SKM-1 (cell line): ENCODE data around the gene PHAF1.
A peak's percentile ranks its signal among the peaks of the same experiment; 100 is the strongest.

Experiments used
- DNase-seq: peaks from one replicate; lab custom pipeline; 2025; ENCODE audit not compliant: unreplicated experiment; lab: John Stamatoyannopoulos, UW

PHAF1 gene

DNA sequence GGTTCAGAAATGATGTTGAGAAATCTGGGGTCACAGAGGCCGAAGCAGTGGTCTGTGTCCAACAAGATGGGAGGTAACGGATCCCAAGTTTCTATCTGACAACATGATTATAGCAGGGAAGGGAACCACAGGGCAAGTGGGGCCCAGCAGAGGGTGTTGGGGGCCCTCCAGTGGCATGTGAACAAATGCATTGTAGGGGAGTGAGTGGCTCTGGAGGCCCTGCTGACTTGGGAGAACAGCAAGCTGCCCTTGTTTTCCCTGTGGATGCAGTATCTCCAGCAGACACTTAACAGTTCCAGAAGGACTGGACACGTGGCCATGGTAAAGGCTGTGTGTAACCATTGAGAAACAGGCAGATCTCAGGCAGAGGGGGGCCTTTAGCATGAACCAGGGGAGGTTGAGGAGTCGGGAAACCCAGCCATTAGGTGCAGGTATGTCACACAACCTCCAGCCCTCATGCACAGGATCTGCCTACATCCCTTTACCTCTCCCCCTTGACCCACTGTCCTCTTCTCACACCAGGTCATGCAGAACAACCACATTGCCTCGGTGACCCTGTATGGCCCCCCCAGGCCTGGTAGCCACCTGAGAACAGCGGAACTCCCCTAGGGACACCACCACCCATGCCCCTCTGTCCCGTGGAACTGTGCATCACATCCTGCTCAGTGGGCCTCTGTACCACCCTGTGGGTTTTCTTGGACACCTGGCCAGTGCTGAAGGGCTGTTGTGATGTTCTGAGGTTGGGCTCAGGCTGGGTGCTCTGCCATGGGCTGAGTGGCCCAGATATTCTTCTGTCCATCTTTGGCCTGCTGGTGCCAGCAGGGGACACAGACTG is 37.0 kb downstream of the PHAF1 start:
- no peak for DNase-seq

DNA sequence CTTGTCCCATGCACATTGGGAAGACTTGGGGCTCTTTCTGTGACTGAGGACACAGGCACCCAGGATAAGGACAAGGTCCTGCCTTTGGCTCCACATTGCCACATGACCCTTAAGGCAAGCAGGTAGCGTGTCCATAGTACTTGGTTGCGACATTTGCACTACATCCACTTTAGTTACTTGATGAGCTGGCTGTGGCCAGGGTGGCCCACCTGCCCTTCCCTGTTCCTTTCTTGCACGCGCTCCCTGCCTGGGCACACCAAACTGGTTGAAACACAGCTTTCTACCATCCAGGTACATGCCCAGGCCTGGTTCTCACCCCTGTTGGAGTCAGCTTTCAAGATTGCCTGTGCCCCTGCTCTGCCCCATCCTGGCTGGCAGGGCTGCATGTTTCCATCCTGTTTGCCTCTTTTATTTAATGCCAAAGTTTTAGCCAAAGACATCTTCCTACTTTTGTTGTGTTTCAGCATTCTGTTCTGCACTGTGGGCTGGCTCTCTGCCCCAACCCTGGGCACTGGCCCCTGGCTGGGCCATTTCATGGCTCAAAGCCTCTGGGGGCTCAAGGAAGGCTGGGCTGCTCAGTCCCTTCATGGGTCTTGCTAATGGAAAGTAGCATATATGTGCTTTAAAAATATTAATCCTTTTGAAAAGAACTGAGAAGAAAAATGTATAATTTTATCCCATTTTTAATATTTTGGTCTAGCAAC is 37.8 kb downstream of the PHAF1 start:
- DNase-seq, result no peak

DNA sequence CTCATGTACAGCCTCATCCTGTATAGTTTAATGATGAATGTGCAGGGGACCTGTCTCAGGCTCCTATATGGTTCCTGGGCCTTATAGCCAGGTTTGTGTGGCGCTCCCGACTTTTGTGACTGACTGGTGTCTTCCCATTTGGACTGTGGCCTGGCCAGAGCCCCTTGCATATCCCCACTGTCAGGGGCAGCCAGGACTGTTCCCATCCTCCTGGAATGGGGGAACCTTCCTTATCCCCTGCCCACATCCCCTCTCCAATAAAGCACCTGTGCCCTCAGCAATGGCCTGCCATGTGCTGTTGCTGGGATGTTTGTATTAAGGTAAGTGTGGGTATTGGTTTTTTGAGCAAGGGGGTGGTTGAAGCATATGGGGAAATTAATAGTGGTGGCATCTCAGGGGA is 38.5 kb downstream of the PHAF1 start:
- no peak for DNase-seq

DNA sequence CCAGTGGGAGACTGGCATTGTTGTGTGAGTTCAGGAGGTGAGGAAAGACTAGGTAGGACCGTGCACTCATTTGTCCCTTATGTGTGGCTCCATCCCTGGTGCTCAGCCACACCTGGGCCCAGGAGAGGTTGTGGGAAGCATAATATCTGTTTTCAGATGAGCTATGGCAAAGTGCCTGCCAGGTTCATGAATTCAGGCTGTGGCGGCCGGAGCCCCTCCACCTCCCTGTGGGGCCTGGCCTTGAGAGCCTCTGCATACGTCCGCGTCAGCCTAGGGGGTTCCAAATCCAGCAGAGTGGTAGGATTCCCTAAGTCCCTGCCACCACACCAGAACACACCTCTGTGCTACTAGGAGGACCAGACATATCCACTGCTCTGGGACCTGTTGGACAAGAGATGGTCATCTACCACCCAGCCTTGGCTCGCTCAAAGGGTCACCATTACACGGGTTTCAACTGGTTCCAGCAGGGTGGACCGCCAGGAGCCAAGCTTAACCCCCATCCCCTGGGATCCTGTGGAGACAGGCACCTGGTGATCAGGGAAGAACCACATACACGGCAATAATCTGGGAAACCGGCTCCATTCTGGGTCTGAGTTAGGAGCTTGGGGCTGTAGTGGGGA is 39.0 kb downstream of the PHAF1 start:
- DNase-seq, result no peak

DNA sequence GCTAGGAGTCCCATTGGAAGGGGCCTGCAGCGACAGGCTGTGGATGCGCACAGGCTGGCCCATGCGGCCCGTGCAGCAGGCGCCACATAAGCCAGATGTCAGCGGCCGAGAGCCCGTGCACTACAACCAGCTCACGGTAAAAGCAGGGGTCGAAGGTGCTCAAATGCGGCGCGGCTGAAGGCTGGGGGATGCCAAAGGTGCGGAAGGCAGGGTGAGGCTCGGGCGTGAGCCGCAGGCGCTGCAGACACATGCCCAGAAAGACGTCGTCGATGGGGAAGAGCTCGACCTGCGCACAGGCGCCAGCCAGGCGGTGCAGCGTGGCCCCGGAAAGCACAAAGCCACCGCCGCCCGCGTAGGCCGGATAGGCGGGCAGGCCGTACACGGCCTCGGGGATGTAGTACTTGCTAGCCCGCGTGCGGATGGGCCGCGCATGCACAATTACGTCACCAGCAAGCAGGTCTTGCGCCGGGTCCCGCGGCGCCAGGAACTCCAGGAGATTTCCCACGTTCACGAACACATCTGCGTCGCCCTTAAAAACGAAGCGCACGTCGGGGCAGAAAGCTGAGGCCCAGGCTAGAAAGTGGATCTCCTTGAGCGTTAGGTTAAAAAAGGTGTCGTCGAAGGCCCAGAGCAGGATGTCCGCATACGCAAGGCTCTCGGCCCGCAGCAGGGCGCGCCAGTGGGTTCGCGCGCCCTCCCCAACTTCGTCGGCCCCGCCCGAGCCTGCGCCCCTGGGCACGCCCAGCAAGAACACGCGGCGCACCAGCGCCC is 39.7 kb downstream of the PHAF1 start:
- no peak for DNase-seq

DNA sequence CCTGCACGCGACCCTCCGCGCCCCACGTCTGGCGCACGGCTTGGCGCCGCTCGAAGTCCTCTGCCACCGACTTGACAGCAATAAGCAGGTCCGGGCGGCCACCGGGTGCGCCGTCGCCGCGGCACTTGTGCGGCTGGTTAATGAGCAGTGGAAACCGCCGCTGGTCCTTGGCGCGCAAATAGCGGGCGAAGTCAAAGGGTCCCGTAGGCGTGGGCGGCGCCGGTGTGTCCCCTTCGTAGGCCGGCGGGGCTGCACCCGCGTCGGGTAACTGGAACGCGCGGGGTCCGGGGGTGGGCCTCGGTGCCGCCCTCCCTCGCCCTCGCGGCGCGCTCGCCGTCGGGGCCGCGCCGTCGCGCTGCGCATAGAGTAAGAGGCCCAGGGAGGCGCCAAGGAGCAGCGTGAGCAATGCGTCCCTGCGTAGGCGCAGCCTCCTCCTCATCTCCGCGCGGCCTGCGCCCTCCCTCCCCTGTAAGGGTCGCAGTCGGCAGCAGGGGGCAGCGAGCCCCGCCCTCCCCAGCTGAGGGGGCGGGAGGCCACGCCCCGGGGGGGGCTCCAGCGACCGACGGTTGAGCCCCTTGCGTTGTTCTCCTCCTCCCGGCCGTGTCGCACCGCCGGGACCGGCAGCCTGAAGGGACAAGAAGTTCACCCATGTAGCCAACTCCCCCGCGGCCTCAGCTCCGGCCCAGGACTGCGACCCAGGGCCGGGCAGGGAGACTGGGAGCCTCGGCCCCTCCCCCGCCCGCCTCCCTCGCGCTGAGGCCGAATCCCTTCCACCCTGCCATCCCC is 40.5 kb downstream of the PHAF1 start:
- DNase-seq, result no peak

DNA sequence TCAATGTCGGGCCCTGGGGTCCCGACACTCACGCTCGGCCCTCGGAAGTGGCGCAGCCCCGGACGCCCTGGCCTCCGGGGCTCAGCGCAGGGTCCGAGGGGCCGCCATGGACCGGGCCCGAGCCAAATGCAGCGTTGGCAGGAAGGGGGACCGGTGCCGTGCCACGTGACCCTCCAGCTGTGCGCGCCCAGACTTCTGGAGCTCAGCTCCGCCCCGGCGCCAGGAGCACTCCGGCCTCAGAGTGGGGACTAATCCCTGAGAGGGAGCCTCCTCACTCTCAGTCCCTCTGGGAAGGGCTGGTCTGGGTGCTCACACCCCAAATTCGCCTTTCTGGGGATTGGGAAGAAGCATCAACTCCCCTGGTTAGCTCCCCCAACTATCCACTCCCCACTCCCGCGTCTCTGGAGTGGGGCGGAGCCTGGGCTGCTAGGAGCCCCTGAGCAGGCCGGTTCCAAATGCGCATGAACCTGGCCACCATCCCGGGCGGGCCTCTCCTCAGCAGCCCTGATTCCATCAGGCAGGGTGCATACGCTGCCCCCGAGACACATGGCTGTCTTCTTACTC is 41.2 kb downstream of the PHAF1 start, which contains the start of gene B3GNT9:
Gene B3GNT9, minus strand, starts transcription at position 166 of the 564 bp plus-strand sequence. CDS start 513 bp downstream, outside the sequence.
- no peak for DNase-seq

DNA sequence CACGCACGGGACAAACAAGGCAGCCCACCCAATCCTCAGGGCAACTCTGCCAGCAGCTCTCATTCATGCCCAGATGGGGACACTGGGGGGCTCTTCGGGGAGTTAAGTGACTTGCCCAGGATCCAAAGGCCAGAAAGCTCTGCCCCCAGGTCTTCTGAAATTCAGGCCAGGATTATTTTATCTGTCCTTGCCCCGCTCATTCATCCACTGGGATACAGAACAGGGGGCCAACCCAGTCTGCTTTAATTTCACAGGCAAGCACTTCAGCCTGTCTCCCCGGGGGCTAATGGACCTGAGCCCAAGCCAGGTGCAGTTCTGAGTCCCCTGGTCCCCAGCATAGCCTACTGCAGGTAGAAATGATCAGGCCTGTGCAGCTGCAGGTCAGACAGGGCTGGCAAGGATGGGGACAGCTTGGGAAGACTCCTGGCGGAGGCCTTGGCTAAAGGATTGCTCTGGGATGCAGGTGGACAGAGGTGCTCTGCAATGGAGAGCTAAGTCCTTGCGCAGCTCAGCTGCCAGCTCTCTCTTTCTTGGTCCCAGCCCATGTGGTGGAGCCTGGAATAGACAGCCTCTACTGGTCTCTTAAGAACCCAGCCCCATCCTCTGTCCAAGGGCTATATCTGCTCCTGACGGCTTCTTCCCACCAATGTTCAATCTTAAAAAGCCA is 41.8 kb downstream of the PHAF1 start:
- DNase-seq, result no peak

DNA sequence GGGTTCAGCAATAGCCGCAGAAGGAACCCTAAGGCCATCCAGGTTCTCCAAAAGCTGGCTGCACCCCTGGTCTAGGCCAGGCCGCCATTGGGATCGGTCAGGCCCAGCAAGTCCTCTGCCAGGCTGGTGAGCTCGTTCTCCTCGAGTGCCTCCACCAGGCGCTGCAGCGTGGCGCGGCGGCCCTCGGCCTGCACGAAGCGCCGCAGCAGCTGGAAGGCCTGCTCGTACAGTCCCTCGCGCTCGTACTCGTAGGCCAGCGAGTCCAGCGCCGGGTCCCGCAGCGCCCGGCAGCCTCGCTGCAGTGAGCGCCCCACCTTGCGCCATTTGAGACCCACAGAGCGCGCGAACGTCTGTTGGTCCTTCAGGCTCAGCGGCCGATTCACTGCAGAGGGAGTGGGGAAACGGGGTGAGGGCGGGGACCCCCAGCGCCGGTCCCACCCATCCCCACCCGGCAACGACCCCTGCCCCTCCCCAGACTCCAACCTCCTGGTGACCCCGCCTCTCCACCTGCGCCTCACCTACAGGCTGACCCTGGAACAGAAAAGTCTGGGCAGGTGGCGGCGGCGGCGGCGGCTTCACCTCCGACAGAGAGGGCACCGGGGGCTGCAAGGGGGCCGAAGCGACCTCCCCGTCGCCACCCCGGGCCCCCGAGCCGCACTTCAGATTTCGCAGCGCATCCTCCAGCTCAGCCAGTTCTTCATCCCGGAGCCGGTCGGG is 45.0 kb downstream of the PHAF1 start:
- no peak for DNase-seq

DNA sequence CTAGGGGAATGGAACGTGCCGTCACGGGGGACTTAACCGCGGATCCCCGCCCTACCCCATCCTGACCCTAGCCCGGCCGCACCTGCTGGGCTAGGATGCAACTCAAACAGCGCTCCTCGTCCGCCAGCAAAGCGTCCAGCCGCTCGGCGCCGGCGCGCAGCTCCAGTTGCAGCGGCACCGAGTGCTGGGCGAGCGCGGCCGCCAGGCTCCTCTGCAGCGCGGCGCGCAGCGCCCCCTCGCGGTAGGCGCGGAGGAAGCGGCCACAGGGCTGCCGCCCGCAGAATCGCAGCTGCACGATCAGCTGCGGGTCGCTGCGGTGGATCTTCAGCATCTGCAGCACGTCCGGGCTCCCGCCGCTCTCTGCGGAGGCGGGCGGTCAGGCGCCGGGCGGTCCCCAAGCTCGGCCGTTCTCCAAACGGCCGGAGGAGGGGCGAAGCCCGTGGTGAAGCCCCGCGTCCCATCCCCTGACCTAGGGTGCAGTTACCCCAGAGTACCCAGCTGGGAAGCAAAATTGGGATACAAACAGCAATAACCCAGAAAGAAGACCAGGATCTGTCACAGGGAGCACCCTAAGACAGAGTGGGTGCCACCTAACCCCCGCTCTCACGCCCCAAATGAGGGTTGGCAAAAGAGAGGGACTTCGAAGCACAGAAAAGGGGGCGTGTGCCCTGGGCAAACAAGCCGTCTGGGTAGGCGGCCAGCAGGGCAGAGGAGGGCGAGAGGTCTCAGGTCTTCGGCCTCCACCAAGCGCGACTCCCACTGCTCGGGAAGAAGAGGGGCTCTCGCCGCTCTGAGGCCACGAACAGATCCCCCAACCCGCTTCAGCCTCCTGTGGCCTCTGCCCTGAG is 45.8 kb downstream of the PHAF1 start:
- DNase-seq, result peak; percentile 20

DNA sequence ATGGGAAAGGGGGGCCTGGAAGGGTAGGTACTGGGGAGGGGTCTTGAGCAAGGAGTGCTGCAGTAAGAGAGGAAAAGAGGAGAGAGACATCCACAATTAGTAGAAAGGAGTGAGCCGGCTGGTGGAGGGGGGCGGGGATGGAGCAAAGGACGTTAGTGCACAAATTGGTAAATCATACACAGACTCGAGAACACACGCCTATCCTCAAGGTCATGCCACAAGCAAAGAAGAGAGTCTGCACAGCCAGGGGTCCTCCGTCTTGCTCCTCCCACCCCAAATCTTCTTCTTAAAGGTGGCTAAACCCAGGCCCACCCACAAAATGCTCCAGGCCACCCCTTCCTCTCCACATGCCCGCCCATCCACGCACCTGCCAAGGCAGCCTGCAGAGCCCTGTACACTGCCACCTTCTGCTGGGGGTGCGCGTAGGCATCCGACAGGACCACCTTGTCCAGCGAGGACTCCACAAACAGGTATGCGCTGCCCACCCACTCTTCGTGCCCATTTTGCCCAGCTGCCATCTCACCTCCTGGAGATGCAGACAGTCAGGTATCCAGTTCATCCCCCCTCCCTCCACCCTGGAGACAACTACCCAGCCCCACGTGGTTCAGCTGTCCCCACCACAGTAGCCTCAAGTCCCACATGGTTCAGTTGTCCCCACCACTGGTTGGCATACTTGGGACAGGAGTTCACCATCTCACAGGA is 46.6 kb downstream of the PHAF1 start:
- DNase-seq, result no peak

DNA sequence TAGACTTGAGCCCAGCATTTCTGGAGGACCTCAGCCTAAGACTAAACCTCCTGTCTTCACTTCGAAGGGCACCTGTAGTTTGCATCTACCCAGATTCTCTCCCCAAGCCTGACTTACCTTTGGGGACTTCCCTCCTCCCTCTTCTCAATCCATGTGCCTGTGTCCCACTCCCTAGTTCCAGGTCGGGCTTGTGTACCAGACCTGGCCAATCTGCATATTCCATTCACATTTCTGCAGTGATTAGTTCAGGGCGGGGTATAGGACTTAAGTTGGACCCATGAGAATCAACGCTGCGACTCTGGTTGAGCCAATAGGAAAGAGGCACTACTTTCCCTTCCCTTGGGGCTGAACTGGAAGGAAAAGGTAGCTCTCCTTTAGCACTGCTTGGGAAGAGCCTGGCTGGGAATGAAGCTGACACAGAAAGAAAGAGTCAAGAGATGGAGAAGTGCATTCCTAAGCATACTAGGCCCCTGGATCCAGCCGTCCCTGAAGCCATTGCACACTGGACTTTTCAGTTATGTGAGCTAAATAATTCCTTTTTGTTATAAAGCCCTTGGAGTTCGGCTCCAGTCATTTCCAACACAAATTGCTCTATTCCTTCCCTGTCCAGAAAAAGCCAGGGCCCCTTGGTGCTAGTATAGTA is 47.5 kb downstream of the PHAF1 start:
- no peak for DNase-seq

DNA sequence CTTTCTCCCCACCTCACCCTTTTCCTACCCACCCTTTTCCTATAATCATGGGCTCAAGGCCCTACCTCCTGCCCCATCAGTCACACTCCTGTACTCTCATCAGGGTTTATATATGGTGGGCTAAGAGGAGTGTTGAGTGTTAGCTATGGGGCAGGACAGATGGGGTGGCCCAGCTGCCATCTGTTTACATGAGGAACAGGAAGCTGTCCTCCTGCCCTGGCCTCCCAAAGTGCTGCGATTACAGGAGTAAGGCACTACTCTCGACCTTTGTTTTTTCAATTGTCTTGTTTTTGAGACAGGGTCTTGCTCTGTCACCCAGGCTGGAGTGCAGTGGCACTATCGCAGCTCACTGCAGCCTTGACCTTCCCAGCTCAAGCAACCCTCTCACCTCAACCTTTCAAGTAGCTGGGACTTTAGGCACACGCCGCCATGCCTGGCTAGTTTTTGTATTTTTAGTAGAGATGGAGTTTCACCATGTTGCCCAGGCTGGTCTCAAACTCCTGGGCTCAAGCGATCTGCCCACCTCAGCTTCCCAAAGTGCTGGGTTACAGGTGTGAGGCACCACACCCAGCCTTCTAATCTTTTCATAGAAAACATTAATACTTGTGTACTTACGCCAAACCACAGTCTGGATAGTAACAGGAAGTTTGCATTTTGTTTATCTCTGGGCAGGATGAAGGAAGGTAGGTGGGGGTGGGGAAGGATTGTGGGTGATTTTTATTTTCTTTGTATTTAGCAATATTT is 48.3 kb downstream of the PHAF1 start:
- no peak for DNase-seq

DNA sequence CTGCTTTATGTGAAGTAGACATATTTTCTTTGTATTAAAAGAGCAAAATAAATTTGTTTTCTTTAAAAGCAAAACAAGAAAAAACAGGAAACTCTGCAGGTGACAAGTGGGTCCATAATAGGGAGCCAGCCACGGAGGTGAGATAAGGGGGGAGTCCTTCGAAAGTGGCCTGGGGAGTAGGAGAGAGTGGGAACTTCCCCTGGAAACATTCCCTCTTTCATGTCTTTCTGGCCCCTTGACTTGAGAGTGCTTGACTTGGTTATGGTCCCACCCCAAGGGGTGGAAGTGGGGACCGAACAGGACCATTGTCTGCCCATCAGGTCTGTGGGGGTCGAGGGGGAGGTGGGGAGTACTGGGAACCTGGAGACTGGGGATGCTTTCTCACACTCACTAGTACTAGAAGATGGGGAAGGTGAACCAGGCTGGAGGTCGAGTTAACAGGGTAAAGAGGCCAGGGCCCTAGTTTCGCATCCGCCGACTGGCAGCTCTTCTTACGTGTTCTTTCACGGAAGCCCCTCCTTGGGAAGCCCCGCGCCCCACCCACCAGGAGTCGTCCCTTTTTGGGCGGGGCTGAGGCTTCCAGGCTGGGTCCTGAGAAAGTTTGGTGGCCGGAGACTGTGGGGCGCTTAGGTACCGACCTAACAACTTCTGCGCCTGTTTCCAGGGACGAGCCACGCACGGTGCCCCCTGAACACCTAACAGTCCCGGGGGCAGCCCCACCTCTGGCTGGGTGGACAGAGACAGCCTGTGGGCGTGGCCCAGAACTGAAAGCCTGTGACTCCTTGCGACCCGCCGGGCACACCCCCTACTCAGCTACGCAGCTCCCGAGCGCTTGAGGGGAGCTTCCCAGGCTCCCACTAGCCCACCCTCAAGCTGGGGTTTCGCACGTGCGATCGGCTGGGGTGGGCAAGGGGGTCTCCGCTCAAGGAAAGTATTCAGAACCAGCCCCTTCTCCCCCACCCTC is 49.2 kb downstream of the PHAF1 start:
- DNase-seq, result no peak

DNA sequence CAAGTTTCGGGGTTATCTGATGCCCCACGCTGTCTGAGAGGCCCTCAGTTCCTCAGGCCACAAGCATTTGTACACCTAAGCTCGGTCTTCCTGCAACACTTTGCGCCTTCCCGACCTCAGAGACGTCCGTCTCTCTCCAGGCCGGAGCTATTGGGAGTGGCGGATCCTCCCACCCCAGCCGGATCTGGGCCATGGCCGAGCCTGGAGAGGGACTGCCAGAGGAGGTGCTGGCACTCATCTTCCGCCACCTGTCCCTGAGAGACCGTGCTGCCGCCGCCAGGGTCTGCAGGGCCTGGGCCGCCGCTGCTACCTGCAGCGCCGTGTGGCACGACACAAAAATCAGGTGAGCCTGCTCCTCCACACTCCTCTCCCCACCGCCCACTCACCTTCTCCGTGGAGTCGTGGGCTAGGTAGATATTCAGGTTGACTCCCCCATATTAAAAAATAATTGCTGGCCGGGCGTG is 51.9 kb downstream of the PHAF1 start:
- no peak for DNase-seq
